Measurements from ENCODE around the gene SPINT1.
A peak's percentile ranks its signal among the peaks of the same experiment; 100 is the strongest.

SPINT1 gene

DNA sequence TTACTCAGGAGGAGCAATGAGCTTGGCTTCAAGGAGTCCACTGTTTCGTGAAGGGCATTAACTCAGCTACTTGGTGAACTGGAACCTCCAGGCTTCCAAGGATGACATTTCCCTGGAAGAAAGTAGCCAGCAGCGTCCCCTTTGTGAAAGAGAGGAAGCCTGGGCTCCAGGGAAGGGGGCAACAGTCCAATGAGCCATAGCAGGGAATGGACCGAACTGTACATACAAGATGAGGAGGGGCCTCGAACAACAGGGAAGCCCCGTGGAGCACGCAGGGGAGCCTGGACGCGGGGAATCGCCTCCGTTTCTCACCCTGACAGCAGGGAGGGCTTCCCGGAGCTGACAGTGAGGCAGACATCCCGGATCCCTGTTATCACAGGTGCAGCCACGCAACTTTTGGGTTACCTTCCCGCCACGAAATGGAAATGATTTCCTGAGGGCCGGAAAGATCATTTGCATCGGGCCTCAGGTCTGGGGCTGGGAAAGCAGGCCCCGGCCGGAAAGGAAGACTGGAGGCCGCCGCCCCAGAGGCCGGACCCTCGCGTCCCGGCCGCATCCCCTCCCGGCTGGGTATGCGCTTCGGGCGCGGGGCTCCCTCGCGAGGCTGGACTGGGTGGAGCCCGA lies 475 bp upstream of the SPINT1 start:
- Histone ChIP-seq H3K4me3 (peak overlapping the region; percentile 39 to 54), H3K9me3 (no peaks in the 10 kb centered on the region), H3K27me3 (peaks cover 0 to 43% of the 10 kb centered on the region in 2 donors), H3K27ac (no peak overlapping the region), H3K4me1 (peaks cover 0 to 24% (median 14%) of the 10 kb centered on the region in 4 donors), H3K36me3 (no peaks in the 10 kb centered on the region)
- no peak for DNase-seq
- intact Hi-C loops (cut with DNase I; ENCODE audit: low total_unique reads): no loop called here
- TF ChIP-seq, protein P1, sequence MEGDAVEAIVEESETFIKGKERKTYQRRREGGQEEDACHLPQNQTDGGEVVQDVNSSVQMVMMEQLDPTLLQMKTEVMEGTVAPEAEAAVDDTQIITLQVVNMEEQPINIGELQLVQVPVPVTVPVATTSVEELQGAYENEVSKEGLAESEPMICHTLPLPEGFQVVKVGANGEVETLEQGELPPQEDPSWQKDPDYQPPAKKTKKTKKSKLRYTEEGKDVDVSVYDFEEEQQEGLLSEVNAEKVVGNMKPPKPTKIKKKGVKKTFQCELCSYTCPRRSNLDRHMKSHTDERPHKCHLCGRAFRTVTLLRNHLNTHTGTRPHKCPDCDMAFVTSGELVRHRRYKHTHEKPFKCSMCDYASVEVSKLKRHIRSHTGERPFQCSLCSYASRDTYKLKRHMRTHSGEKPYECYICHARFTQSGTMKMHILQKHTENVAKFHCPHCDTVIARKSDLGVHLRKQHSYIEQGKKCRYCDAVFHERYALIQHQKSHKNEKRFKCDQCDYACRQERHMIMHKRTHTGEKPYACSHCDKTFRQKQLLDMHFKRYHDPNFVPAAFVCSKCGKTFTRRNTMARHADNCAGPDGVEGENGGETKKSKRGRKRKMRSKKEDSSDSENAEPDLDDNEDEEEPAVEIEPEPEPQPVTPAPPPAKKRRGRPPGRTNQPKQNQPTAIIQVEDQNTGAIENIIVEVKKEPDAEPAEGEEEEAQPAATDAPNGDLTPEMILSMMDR (IDR thresholded peaks at IDR 0.05): no peak

DNA sequence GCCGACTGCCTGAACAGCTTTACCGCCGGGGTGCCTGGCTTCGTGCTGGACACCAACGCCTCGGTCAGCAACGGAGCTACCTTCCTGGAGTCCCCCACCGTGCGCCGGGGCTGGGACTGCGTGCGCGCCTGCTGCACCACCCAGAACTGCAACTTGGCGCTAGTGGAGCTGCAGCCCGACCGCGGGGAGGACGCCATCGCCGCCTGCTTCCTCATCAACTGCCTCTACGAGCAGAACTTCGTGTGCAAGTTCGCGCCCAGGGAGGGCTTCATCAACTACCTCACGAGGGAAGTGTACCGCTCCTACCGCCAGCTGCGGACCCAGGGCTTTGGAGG lies 815 bp downstream of the SPINT1 start:
- Histone ChIP-seq H3K4me1 (peaks cover 0 to 24% (median 14%) of the 10 kb centered on the region in 4 donors), H3K4me3 (peak overlapping the region; percentile 39 to 54), H3K36me3 (no peaks in the 10 kb centered on the region), H3K27me3 (peaks cover 0 to 43% of the 10 kb centered on the region in 2 donors), H3K27ac (no peak overlapping the region), H3K9me3 (no peaks in the 10 kb centered on the region)
- intact Hi-C loops (cut with DNase I; ENCODE audit: low total_unique reads): no loop called here
- no peak for DNase-seq
- TF ChIP-seq, protein P1 (IDR thresholded peaks at IDR 0.05): no peak

DNA sequence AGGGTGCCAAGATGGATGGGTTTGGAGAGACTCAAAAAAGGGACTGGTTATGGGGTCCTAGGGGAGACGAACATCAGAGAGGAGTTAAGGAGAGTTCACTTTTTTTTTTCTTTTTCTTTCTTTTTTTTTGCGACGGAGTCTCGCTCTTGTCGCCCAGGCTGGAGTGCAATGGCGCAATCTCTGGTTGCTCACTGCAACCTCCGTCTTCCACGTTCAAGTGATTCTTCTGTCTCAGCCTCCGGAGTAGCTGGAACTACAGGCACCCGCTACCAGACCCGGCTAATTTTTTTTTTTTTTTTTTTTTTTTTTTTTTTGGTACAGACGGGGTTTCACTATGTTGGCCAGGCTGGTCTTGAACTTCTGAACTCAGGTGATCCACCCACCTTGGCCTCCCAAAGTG lies 1.2 kb downstream of the SPINT1 start:
- intact Hi-C loops (cut with DNase I; ENCODE audit: low total_unique reads): no loop called here
- TF ChIP-seq, protein P1 (IDR thresholded peaks at IDR 0.05): no peak
- Histone ChIP-seq H3K27me3 (peaks cover 0 to 43% of the 10 kb centered on the region in 2 donors), H3K4me1 (peaks cover 0 to 24% (median 14%) of the 10 kb centered on the region in 4 donors), H3K27ac (no peak overlapping the region), H3K36me3 (no peaks in the 10 kb centered on the region), H3K4me3 (peak overlapping the region in 1 of 2 donors; percentile 54), H3K9me3 (no peaks in the 10 kb centered on the region)
- no peak for DNase-seq

DNA sequence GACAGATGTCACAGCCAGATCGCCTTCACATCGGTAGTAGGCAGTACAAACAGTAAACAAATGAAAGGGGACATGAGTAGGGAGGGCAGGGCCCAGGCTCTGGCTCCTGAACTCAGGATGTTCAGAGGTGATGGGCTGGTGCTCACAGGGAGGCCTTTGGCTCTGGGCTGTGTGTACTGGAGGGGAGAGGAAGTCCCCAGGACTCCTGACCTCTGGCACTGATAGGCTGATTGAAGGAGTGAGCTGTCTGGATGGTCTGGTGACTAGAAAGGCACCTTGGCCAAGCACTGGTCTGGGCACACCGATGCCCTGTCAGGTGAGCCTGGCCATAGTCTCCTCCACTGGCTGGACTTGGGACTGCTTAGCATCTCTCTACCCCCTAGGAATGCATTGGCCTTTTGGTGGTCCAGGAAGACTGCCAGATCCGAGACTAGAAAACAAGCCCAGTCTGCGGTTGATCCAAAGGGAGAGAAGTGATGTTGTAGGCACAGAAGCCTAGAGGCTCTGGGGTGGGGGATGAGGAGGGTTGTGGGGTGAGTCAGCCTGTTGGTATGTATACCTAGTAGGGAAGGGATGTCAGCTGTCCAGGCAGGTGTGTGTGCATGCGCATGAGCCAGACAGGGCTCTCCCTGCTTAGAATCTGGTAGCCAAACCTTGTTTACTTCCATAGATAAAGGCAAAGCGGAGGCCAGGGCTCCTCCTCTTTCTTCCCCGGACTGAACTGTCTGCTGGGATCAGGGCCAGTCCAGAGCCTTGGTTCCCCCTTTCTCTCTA lies 1.9 kb downstream of the SPINT1 start:
- TF ChIP-seq, protein P1 (IDR thresholded peaks at IDR 0.05): no peak
- Histone ChIP-seq H3K4me3 (no peak overlapping the region), H3K9me3 (no peaks in the 10 kb centered on the region), H3K27me3 (peaks cover 0 to 43% of the 10 kb centered on the region in 2 donors), H3K36me3 (no peaks in the 10 kb centered on the region), H3K27ac (no peak overlapping the region), H3K4me1 (peaks cover 0 to 24% (median 14%) of the 10 kb centered on the region in 4 donors)
- no peak for DNase-seq
- intact Hi-C loops (cut with DNase I; ENCODE audit: low total_unique reads): no loop called here

DNA sequence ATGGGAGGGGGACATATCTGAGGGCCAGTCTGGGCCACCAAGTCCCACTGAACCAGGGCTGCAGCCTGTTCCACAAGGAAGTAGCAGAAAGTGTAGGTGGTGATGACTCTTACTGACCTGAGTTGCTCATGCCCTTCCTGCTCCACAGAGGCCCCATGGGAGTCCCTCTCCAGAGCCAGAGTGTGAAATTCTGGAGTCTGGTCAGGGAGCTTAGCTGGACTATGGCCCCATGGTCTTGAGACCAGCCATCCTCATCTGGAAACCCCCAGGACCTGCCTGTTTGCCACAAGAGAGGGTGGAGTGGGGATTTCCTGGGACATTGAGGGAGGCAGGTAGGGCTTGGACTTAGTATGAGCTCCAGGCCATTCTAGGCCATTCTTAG lies 3.0 kb downstream of the SPINT1 start:
- no peak overlapping the region for H3K4me3 ChIP-seq
- H3K4me1 ChIP-seq: peaks cover 0 to 24% (median 14%) of the 10 kb centered on the region in 4 donors
- no peaks in the 10 kb centered on the region for H3K36me3 ChIP-seq
- DNase-seq: no peak
- TF ChIP-seq, protein P1 (IDR thresholded peaks at IDR 0.05): no peak
- H3K9me3 ChIP-seq: no peaks in the 10 kb centered on the region
- intact Hi-C loops (cut with DNase I; ENCODE audit: low total_unique reads): no loop called here
- H3K27ac ChIP-seq: no peak overlapping the region
- H3K27me3 ChIP-seq: peaks cover 0 to 39% of the 10 kb centered on the region in 2 donors

Data from tibial artery (tissue), 4 donors.